22Rv1 (cell line): Measurements from ENCODE around the gene GATD1.

Experiments used
- ZFX ChIP-seq: fragments of 450-650 bp; IDR thresholded peaks from 2 replicates; pipeline ENCODE4 v1.6.1; 2017; ENCODE audit warnings: antibody characterized with exemption, borderline replicate concordance
- TF ChIP-seq, protein P1 (sequence below): fragments of 450-650 bp; IDR thresholded peaks from 2 replicates; pipeline ENCODE4 v1.5.1; 2017; ENCODE audit warnings: mild to moderate bottlenecking

DNA sequence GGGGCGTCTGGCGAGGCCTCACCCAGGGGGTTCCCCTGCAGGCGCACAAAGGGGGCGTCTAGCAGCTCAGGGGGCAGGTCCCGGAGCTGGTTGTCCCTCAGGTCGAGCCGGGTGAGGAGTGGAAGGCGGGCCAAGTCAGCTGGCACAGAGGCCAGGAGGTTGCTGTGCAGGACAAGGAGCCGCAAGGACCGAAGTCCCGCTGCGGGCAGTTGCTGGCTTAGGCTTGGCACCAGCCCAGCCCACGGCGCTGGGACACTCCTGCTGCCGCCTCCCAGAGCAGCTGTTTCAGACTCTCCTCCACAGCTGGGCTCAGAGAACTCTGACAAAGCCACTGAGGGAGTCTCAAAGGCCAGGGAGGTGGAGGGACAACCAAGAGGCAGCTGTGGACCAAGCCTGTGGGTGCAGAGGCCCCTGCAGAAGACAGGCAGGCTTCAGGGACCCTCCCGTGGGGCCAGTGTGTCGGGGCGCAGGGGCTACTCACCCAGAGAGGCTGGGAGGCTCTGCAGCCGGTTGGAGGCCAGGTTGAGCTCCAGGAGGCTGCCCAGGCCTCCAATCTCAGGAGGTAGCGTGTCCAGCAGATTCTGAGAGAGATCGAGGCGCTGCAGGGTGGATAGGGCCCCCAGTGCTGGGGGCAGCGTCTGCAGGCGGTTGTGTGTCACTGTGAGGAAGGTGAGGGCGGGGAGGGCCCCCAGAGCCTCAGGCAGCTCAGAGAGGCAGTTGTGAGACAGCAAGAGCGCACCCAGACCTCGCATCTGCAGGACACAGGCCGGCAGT lies 25.6 kb upstream of the GATD1 start:
- TF ChIP-seq, protein P1, sequence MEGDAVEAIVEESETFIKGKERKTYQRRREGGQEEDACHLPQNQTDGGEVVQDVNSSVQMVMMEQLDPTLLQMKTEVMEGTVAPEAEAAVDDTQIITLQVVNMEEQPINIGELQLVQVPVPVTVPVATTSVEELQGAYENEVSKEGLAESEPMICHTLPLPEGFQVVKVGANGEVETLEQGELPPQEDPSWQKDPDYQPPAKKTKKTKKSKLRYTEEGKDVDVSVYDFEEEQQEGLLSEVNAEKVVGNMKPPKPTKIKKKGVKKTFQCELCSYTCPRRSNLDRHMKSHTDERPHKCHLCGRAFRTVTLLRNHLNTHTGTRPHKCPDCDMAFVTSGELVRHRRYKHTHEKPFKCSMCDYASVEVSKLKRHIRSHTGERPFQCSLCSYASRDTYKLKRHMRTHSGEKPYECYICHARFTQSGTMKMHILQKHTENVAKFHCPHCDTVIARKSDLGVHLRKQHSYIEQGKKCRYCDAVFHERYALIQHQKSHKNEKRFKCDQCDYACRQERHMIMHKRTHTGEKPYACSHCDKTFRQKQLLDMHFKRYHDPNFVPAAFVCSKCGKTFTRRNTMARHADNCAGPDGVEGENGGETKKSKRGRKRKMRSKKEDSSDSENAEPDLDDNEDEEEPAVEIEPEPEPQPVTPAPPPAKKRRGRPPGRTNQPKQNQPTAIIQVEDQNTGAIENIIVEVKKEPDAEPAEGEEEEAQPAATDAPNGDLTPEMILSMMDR: no peak
- TF ChIP-seq ZFX: no peak
